ENCODE data around the gene YY1.
A peak's percentile ranks its signal among the peaks of the same experiment; 100 is the strongest.

YY1 gene

GRCh38 chr14:100313464-100314230 is 74.7 kb downstream of the YY1 start:
- no peak for DNase-seq (ENCODE audit: low read depth)

GRCh38 chr14:100314724-100315123 is 75.8 kb downstream of the YY1 start:
- no peak for DNase-seq (ENCODE audit: low read depth)

- DNase-seq (ENCODE audit: low read depth): no peak
Measured at GRCh38 chr14:100317389-100317788, 78.4 kb downstream of the YY1 start.

- DNase-seq (ENCODE audit: low read depth): peak; percentile 58
Measured at GRCh38 chr14:100317912-100318808, 79.2 kb downstream of the YY1 start.

- no peak for DNase-seq (ENCODE audit: low read depth)
Measured at GRCh38 chr14:100320157-100320856, 81.4 kb downstream of the YY1 start.

GRCh38 chr14:100321473-100322137 is 82.7 kb downstream of the YY1 start:
- DNase-seq (ENCODE audit: low read depth): no peak

- DNase-seq (ENCODE audit: low read depth): no peak
Measured at GRCh38 chr14:100322138-100322957, 83.4 kb downstream of the YY1 start.

GRCh38 chr14:100323121-100323941 is 84.4 kb downstream of the YY1 start, which contains the start of gene SLC25A47:
Gene SLC25A47, plus strand, starts transcription at chr14:100323339. Its CDS starts 76 bp downstream, at chr14:100323415.
- no peak for DNase-seq (ENCODE audit: low read depth)

- no peak for DNase-seq (ENCODE audit: low read depth)
Measured at GRCh38 chr14:100323942-100324307, 85.0 kb downstream of the YY1 start.

- no peak for DNase-seq (ENCODE audit: low read depth)
Measured at GRCh38 chr14:100325231-100325632, 86.3 kb downstream of the YY1 start.

GRCh38 chr14:100325958-100326357 is 87.0 kb downstream of the YY1 start:
- no peak for DNase-seq (ENCODE audit: low read depth)

- no peak for DNase-seq (ENCODE audit: low read depth)
Measured at GRCh38 chr14:100327128-100327527, 88.2 kb downstream of the YY1 start.

GRCh38 chr14:100328495-100329163 is 89.7 kb downstream of the YY1 start:
- no peak for DNase-seq (ENCODE audit: low read depth)

- DNase-seq (ENCODE audit: low read depth): no peak
Measured at GRCh38 chr14:100329233-100330006, 90.5 kb downstream of the YY1 start.

- DNase-seq (ENCODE audit: low read depth): no peak
Measured at GRCh38 chr14:100330007-100330344, 91.0 kb downstream of the YY1 start.

GRCh38 chr14:100330388-100330931 is 91.5 kb downstream of the YY1 start:
- DNase-seq (ENCODE audit: low read depth): no peak

GRCh38 chr14:100332071-100332639 is 93.2 kb downstream of the YY1 start:
- no peak for DNase-seq (ENCODE audit: low read depth)

Measured in activated gamma-delta T cell treated with anti-CD3 and anti-CD28 coated beads, Interleukin-2, amount 50 U/mL, for 16 hours (primary cell).